Measurements from ENCODE around the gene ACTRT3.
"Not testable (repeated sequence)": the region's sequence is repeated elsewhere in the genome, so short reads cannot be mapped to it uniquely, and the experiment has no call there.

ACTRT3 gene

DNA sequence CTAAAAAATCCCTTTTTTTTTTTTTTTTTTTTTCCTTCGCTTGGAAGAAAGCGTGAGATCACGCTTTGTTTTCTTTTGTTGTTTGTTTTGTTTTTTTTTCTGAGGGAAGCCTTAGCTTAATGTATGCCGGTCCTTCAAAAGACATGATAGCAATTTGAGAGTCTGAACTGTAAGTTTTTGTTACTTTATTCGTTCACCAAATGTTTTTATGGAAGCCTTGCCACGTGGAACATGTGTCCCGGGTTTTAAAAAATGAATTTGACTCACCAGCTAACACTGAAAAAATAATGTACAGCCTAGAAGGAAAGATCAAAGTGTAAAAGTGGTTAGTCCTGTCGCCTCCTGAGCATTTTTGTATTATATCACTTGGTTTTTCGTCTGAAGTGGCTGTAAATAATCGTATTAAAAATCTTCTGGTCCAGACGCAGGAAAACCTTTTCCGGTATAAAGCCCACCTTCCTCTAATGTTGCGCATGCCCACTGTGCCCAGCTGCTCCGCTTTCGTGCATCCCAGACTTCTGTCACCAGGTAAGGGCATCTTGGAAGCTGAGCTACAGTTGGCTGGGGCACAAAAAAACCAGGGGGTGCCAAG lies 3.0 kb upstream of the ACTRT3 start:
- peak; percentile 22 for DNase-seq

DNA sequence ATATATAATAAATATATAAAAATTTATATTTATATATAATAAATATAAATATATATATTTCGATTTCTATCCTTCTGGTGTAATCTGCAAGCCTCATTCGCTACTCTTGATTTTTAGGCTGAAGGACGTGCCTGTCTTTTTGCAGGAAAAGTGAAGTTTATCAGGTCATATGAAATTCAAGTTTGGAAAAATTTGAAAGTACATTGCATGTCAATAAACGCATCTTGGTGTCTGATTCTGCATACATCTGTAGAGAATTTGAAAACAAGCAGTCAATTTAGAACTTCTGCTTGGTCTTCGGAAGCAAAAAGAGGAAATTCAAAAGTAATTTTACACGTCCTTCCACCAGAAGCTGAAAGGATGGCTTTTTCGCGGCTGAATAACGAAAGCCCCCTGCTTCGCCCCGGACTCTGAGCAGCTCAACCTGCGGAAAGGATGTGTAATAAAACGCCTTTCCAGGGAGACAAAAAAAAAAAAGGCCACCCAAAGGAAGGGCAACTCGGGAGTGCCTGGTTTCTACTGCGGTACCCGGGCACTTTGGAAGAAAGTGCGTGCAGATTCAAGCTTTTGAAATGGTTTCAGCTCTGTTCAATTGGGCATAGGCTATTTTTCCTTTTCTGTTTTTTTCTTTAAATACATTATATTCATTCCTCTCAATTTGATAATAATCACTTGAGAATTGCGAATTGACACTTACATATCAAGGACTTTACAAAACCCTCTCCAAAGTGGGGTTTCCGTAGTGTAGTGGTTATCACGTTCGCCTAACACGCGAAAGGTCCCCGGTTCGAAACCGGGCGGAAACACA lies 2.3 kb upstream of the ACTRT3 start:
- peak; percentile 59 for DNase-seq

DNA sequence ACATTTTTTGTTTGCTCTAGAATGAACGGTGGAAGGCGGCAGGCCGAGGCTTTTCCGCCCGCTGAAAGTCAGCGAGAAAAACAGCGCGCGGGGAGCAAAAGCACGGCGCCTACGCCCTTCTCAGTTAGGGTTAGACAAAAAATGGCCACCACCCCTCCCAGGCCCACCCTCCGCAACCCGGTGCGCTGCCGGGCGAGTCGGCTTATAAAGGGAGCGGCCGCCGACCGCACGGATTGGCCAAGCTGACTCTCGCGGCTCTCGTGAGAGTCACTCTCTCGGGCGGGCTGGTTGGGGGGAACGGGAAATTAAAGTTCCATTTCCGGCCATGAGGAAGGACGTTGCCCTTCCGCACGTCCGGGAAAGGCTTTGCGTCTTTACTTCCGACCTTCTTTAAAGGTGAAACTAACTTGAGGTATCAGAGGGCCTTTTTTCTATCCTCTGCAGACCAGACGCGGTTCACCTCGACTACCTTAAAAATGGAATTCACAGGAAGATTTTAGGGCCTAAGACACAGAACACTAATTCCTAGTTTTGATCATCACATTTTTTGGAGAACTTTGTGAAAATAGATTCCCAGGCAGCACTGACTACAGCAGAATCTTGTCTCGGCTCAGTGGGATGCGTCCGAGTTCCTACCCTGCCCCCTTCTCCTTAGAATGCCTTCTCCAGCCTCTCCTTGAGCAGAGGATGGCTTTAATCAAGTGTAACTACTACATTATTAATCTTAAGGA lies 4.3 kb downstream of the ACTRT3 start, which contains the start of gene TERC:
TERC (minus strand) TSS at position 179 of the 731 bp plus-strand sequence.
- DNase-seq, result peak; percentile 51

DNA sequence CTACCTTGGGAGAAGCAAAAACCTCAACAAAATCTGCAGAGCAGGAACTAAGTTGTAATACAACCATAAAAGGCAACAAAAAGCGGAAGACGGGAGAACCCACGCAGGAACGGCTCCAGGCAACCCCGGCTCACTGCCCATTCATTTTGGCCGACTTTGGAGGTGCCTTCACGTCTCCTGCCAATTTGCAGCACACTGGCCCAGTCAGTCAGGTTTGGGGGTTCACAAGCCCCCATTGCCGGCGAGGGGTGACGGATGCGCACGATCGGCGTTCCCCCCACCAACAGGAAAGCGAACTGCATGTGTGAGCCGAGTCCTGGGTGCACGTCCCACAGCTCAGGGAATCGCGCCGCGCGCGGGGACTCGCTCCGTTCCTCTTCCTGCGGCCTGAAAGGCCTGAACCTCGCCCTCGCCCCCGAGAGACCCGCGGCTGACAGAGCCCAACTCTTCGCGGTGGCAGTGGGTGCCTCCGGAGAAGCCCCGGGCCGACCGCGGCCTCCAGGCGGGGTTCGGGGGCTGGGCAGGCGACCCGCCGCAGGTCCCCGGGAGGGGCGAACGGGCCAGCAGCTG lies 5.0 kb downstream of the ACTRT3 start:
- no peak for DNase-seq

DNA sequence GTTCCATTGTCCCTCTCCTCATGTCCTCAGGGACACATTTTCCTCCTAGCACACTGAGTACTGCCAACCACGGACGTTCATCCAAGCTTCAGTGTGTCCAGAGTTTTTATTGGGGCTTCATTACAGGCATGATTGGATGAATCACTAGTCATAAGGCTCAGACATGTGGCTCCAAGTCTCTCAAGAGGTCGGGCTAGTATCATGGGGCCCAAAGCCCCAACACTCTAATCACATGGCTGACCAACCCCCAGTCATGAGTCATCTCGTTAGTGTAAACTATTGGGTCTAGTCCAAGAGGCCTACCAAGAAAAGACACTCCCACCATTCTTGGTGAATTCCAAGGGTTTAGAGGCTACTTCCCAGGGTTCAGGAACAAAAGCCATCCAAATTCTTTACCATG lies 8.9 kb downstream of the ACTRT3 start:
- no peak for DNase-seq

DNA sequence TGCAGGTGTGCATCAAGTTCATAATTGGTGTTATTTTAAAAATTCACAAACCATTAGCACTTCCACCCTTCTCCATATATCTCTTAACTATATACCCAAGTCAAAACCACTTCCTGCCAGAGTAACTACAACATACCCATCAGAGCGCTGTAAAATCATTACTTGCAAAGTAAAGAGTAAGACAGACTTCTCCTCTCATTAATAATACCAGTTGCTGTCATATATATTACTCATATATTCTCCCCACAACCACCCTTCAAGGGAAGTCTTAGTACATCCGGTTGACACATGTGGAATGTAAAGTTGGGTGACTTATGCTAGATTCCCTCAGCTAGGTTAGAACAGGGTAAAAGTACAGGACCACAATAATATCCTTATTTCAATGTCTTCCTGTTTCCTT lies 10.1 kb downstream of the ACTRT3 start:
- no peak for DNase-seq

DNA sequence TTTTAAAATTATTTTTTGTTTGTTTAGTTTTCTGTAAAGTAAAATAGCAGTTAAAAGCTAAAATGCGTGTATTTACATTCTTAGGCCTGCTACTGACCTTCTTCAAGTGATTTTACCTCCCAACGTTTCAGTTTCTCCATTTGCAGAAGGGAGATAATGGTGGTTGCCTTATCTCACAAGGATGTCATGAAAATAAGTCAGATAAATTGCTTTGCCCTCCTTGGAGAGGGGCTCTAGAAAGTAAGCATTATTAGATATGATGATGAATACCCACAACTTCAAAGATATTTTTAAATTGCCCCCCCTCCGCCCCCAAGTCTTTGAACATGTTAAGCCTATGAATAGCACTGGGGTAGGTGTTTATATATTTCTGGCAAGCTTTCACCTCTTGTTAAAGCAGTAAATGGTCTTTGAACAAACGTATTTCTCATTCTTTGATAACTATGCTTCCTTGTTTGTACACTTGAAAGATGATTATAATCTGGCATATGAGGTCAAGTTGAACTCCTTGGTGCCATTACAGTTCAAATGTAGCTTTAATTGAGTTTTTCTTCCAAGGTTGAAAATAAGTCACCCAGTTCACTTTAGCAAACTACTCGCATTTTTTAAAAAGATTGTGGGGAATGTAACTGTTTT lies 10.9 kb downstream of the ACTRT3 start:
- no peak for DNase-seq

DNA sequence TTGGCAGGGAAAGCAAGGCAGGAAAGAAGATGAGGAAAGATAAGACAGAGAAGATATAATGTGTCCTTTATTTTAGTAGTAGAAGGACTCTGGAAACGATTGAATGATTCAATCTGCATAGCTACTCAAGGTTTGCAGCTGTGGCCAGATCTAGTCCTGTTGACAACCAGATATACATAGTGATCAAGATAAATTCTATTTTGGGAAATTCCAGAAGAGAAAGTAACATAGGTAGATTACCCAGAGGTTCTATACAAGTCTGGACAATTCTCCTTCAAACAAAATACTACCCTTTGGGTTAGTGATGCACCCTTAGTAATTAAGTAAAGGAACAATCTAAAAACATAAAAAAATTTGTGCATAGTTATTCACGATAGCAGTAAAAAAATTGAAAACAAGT lies 13.9 kb downstream of the ACTRT3 start:
- no peak for DNase-seq

DNA sequence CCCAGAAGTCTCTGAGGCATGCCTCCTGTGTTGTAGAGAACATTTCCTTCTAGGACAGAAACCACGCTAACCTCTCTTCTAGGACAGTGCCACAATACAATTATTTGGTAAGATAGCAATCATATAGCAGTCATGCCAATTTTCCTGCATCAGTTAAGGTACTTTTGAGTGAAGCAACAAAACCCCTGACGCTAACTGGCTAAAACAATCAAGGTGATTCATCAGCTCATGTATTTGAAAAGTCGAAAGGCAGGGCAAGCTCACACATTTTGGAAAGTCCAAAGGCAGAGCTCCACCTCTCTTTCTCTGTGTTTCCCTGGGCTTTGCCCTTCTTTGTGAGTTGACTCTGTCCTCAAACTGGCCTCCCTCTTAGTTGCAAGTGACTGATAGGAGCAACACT lies 14.7 kb downstream of the ACTRT3 start:
- DNase-seq, result no peak

DNA sequence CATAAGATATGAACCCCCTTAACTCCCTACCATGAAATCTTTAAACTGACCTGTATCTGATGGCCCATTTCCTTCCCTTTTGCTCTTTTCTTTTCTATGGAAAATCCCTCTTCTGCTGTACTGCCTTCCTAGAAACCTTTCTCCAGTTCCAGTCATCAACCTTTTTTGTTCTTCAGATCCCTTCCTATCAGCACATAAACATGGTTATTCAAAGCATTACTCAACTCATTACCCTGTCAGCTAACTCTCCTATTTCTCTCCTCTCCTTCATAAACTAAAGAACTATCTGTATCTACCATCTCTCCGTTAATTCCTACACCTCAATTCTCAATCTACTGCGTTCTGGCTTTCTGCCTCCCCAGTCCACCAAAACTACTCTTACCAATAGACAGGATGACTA lies 17.5 kb downstream of the ACTRT3 start:
- no peak for DNase-seq

DNA sequence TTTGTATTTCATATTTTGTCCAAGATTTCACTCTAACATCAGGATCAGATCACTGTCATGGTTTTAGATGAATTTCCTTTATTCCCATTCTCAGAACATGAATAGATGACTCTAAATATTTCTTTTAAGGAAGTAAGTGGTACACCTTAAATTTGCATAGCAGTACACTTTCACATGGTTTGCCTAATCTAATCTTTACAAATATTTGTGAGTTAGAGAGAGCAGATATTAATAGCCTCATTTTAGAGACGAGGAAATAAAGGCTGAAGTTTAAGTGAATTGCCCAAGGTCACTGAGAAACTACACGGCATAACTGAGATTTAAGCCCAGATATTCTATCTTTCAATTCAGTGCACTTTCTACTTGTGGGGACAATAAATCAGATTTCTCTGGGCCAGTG lies 18.7 kb downstream of the ACTRT3 start:
- DNase-seq, result no peak

DNA sequence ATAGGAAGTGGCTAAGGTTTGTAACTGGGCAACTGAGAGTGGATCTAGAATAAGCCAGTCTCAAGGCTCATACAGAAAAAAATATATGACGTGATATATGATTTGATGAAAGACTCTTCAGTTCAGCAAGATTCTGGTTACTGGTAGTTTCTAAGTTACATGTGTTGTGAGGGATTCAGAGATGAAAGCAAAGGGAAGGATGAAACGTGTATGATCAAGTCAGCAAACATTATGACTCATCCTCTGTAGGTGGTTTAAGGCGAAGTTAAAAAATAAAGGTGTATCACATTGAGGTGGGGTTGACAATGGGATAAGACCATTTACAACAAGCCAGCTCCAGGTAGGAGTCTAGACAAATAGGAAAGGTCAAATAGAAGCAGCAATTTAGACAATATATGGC lies 20.7 kb downstream of the ACTRT3 start:
- no peak for DNase-seq

DNA sequence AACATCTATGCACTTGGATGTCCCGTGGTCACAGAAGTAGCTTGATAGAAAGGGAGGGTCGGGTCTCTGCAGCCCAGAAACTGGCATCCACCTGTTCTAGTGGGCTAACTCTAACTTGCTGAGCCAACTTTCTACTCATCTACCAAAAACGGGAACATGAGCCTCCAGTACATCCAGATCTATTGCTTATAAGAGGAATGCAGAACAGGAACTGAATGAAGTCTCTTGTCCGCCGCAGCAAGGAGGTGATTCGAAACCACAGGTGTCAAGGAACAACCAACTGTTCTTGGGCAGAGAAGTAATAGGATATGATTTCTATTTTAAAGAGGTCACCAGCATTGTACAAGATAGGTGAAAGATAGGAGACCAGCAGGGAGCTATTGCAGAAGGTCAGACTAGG lies 22.4 kb downstream of the ACTRT3 start:
- DNase-seq, result no peak

DNA sequence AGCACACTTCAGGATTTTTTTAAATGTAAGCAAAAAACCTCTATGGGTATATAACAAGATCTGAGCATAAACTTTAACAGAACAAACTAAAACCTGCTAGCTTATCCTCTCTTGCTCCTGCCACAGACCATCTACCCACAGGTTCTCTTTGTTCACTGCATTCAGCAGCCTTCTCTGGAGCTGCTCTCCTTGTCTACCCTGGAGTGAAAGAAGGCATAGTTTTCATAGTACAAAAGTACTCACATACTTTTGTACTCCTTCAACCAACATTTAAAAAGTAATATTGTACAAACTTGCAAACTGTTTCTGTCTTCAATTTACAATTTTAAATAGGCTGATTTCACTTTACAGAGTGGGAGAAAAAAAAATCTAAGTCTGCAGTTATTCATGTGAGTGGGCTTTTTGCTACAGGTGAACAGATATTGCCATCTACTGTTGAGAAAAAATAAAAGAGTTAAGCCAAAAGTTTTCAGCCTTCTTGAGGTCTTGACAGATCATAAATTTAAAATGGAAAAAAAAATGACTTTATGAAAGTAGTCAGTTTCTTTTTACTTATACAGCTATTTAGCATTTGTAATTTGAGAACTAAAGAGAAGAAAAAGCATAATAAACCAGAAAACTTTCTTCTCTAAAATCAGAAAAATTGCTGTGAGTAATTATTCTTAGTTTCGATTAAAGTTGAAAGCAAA lies 24.9 kb downstream of the ACTRT3 start:
- DNase-seq, result no peak

DNA sequence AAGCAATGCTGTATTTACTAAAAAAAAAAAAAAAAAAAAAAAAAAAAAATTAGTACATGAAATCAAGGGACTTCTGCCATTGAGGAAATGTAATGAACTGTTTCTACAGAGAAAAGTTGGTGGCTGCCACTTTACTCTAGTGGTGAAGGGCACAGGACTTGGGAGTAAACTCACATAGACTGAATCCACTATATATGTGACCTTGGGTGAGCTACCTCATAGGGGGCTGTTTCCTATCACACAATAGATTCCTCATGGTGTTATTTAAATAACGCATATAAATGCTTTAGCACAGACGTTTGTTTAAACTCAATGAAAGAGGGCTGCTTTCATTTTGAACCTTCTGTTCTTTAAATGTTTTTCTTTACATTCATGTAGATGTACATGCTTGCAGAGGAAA lies 30.3 kb downstream of the ACTRT3 start:
- DNase-seq, result no peak

DNA sequence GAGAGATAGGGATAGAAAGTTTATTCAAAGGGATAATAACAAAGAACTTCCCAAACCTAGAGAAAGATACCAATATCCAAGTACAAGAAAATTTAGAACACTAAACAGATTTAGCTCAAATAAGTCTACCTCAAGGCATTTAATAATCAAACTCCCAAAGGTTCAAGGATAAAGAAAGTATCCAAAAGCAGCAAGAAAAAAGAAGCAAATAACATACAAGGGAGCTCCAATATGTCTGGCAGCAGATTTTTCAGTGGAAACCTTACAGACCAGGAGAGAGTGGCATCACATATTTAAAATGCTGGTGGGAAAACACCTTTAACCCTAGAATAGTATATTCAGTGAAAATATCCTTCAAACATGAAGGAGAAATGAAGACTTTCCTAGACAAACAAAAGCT lies 37.5 kb downstream of the ACTRT3 start:
- DNase-seq, result not testable (repeated sequence)

DNA sequence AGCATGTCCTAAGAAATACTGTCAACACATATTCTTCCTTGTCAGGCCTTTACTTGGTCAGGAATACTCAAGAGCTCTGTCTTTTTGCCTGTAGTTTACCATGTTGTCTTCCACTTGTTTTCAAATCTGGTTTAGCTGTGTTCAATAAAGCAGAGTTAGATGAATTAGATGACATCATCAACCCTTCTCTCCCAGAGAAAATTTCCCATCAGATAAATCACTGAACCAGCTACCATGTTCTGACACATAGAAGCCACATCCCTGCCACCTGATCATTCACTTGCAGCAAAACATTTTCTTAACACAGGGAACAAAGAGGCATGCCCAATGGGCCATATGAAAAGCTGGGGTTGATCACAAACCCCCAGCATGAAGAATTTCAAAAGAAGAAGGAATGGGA lies 46.6 kb downstream of the ACTRT3 start:
- no peak for DNase-seq

DNA sequence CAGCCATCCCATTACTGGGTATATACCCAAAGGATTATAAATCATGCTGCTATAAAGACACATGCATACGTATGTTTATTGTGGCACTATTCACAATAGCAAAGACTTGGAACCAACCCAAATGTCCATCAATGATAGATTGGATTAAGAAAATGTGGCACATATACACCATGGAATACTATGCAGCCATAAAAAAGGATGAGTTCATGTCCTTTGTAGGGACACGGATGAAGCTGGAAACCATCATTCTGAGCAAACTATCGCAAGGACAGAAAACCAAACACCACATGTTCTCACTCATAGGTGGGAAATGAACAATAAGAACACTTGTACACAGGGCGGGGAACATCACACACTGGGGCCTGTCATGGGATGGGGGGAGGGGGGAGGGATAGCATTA lies 50.9 kb downstream of the ACTRT3 start:
- DNase-seq, result not testable (repeated sequence)

Measured in NCI-H187 treated with DMSO at 0.1 percent for 48 hours (cell line).